H9 (cell line): ENCODE data around the gene PLAU. TPM values are rescaled to one million over a fixed set of nuclear protein-coding genes. Genes with fewer than 3 reads are reported as not detected.
"Not testable (repeated sequence)": the region's sequence is repeated elsewhere in the genome, so short reads cannot be mapped to it uniquely, and the experiment has no call there.

ENCODE experiments used
- DNase-seq: peaks from one replicate; pipeline ENCODE4 v3.0.0-alpha.2; 2017
- H2AFZ ChIP-seq: one replicate; pipeline ENCODE4 v1.6.1; 2013; ENCODE audit warnings: mild to moderate bottlenecking, low read length, control low read depth, moderate library complexity
- H2AK5ac ChIP-seq: 2 replicates; pipeline ENCODE4 v1.6.1; 2013; ENCODE audit warnings: low read length, control low read depth, mixed read lengths; ENCODE audit not compliant: insufficient read length
- H2BK120ac ChIP-seq: one replicate; pipeline ENCODE4 v1.6.1; 2013; ENCODE audit warnings: low read depth, mild to moderate bottlenecking, low read length, control low read depth, inconsistent platforms; ENCODE audit not compliant: poor library complexity, severe bottlenecking
- H2BK12ac ChIP-seq: 2 replicates; pipeline ENCODE4 v1.6.1; 2013; ENCODE audit warnings: low read length, control low read depth, mixed read lengths, low read depth; ENCODE audit not compliant: insufficient read length
- H2BK15ac ChIP-seq: 2 replicates; pipeline ENCODE4 v1.6.1; 2013; ENCODE audit warnings: low read depth, low read length, control low read depth
- H2BK20ac ChIP-seq: one replicate; pipeline ENCODE4 v1.6.1; 2013; ENCODE audit warnings: low read depth, mild to moderate bottlenecking, low read length, control low read depth, inconsistent platforms; ENCODE audit not compliant: poor library complexity, severe bottlenecking
- H2BK5ac ChIP-seq: 2 replicates; pipeline ENCODE4 v1.6.1; 2013; ENCODE audit warnings: low read length, control low read depth, mixed read lengths; ENCODE audit not compliant: insufficient read length
- H3K14ac ChIP-seq: 2 replicates; pipeline ENCODE4 v1.6.1; 2013; ENCODE audit warnings: low read length, control low read depth; ENCODE audit not compliant: insufficient read depth
- H3K18ac ChIP-seq: 2 replicates; pipeline ENCODE4 v1.6.1; 2013; ENCODE audit warnings: low read depth, mild to moderate bottlenecking, mixed read lengths, low read length, control low read depth; ENCODE audit not compliant: insufficient read length
- H3K23ac ChIP-seq: 2 replicates; pipeline ENCODE4 v1.6.1; 2013; ENCODE audit warnings: low read length, control low read depth, mixed read lengths, low read depth; ENCODE audit not compliant: insufficient read length
- H3K23me2 ChIP-seq: 2 replicates; pipeline ENCODE4 v1.6.1; 2013; ENCODE audit warnings: low read depth, mild to moderate bottlenecking, mixed read lengths, low read length, control low read depth; ENCODE audit not compliant: insufficient read length, poor library complexity, severe bottlenecking
- H3K27ac ChIP-seq: 2 replicates; pipeline ENCODE4 v1.5.1; 2013; ENCODE audit warnings: low read length, control low read depth, mixed read lengths, low read depth; ENCODE audit not compliant: insufficient read length
- H3K27me3 ChIP-seq: 2 replicates; pipeline ENCODE4 v1.6.1; 2013; ENCODE audit warnings: low read length, control low read depth, inconsistent platforms; ENCODE audit not compliant: insufficient read depth
- H3K4ac ChIP-seq: 2 replicates; pipeline ENCODE4 v1.6.1; 2013; ENCODE audit warnings: low read depth, mild to moderate bottlenecking, control low read depth, inconsistent platforms, low read length, moderate library complexity
- H3K4me1 ChIP-seq: 2 replicates; pipeline ENCODE4 v1.6.1; 2013; ENCODE audit warnings: low read length, control low read depth, inconsistent platforms; ENCODE audit not compliant: insufficient read depth
- H3K4me2 ChIP-seq: 2 replicates; pipeline ENCODE4 v1.6.1; 2013; ENCODE audit warnings: low read length, control low read depth, mixed read lengths; ENCODE audit not compliant: insufficient read length, insufficient read depth
- H3K56ac ChIP-seq: 2 replicates; pipeline ENCODE4 v1.6.1; 2013; ENCODE audit warnings: low read depth, mild to moderate bottlenecking, mixed read lengths, low read length, control low read depth; ENCODE audit not compliant: insufficient read length
- H3K79me1 ChIP-seq: 2 replicates; pipeline ENCODE4 v1.6.1; 2013; ENCODE audit warnings: low read depth, mild to moderate bottlenecking, moderate library complexity, low read length, control low read depth, inconsistent platforms; ENCODE audit not compliant: insufficient read depth, poor library complexity, severe bottlenecking
- H3K79me2 ChIP-seq: 2 replicates; pipeline ENCODE4 v1.6.1; 2013; ENCODE audit warnings: low read length, control low read depth, inconsistent platforms; ENCODE audit not compliant: insufficient read depth
- H3K9ac ChIP-seq: 2 replicates; pipeline ENCODE4 v1.6.1; 2013; ENCODE audit warnings: low read length, control low read depth, mixed read lengths; ENCODE audit not compliant: insufficient read length; ENCODE audit errors: extremely low read depth
- H3K9me3 ChIP-seq: one replicate; pipeline ENCODE4 v1.6.1; 2013; ENCODE audit warnings: low read depth, low read length, inconsistent platforms; ENCODE audit not compliant: control insufficient read depth
- H3T11ph ChIP-seq: one replicate; pipeline ENCODE4 v1.6.1; 2013; ENCODE audit warnings: mild to moderate bottlenecking, low read length, control low read depth, inconsistent platforms
- H4K20me1 ChIP-seq: one replicate; pipeline ENCODE4 v1.6.1; 2013; ENCODE audit not compliant: control insufficient read depth, insufficient read length, insufficient read depth
- H4K5ac ChIP-seq: 2 replicates; pipeline ENCODE4 v1.6.1; 2013; ENCODE audit warnings: low read depth, mild to moderate bottlenecking, mixed read lengths, low read length, control low read depth; ENCODE audit not compliant: insufficient read length
- H4K8ac ChIP-seq: replicated peaks from 2 replicates; pipeline ENCODE4 v1.6.1; 2013; ENCODE audit warnings: low read length, control low read depth, mixed read lengths, low read depth; ENCODE audit not compliant: insufficient read length
- H4K91ac ChIP-seq: 2 replicates; pipeline ENCODE4 v1.6.1; 2013; ENCODE audit warnings: low read depth, mild to moderate bottlenecking, moderate library complexity, mixed read lengths, low read length, control low read depth; ENCODE audit not compliant: insufficient read length
- H3K27ac Mint-ChIP-seq, 3 experiments: 2 replicates in 2 of 3; 3 replicates in 1 of 3; pipeline ENCODE4 v1.8.0; 2020 to 2021; ENCODE audit warnings: mixed read lengths in 3 of 3, mild to moderate bottlenecking in 1 of 3, moderate library complexity in 1 of 3
- H3K27me3 Mint-ChIP-seq: 2 replicates; pipeline ENCODE4 v1.8.0; 2021; ENCODE audit warnings: low read depth, mild to moderate bottlenecking, moderate library complexity, mixed read lengths
- H3K36me3 Mint-ChIP-seq, 3 experiments: 2 replicates in 2 of 3; 3 replicates in 1 of 3; pipeline ENCODE4 v1.8.0; 2020 to 2021; ENCODE audit warnings: low read depth in 3 of 3, mixed read lengths in 3 of 3; ENCODE audit not compliant: insufficient read depth in 1 of 3
- H3K4me1 Mint-ChIP-seq, 2 experiments: 2 replicates each; pipeline ENCODE4 v1.8.0; 2020; ENCODE audit warnings: mixed read lengths in 2 of 2
- H3K4me3 Mint-ChIP-seq, 2 experiments: 2 replicates in 1 of 2; 3 replicates in 1 of 2; pipeline ENCODE4 v1.8.0; 2020 to 2021; ENCODE audit warnings: mild to moderate bottlenecking in 2 of 2, mixed read lengths in 2 of 2, moderate library complexity in 1 of 2
- H3K9me3 Mint-ChIP-seq, 2 experiments: 2 replicates in 1 of 2; 3 replicates in 1 of 2; pipeline ENCODE4 v1.8.0; 2020; ENCODE audit warnings: mild to moderate bottlenecking in 2 of 2, mixed read lengths in 2 of 2, moderate library complexity in 1 of 2
- CTCF ChIP-seq: fragments of 200-600 bp; sonication (generic); conservative IDR thresholded peaks from 3 replicates; pipeline ENCODE4 v1.8.0; 2021; ENCODE audit warnings: antibody characterized with exemption, mild to moderate bottlenecking
- WGBS: extraction: QIAGEN DNeasy Blood & Tissue Kit; methylation state at CpG from one replicate; pipeline ENCODE4 v1.1.7; 2013; ENCODE audit warnings: missing lambda C conversion rate, low lambda C conversion rate, mixed read lengths; ENCODE audit not compliant: insufficient read length; ENCODE audit errors: extremely low coverage; 5-methylcytosine and 5-hydroxymethylcytosine counted together
- total RNA-seq: library from RNA; stranded (reverse); gene quantifications from 2 replicates; pipeline ENCODE4 v1.2.1, GENCODE V29; 2021

The PLAU gene
- total RNA-seq, 1 experiment from 2014 or later: 15.0 TPM

- Histone ChIP-seq H4K8ac (no peak overlapping the region), H3K23ac (no peak overlapping the region), H3K27ac (peak overlapping the region; percentile 98), H3K4me1 (peaks cover 9% of the 10 kb centered on the region; the same call in 1 of the 2 replicates), H3K4me2 (no peak overlapping the region), H2AK5ac (no peak overlapping the region), H3K23me2 (no peaks in the 10 kb centered on the region), H3K4ac (no peak overlapping the region), H3K79me1 (no peaks in the 10 kb centered on the region), H3K14ac (no peak overlapping the region), H2BK120ac (no peak overlapping the region), H4K20me1 (no peaks in the 10 kb centered on the region), H2AFZ (no peak overlapping the region), H3T11ph (peak overlapping the region; percentile 55), H2BK12ac (no peak overlapping the region), H4K91ac (no peak overlapping the region), H3K9me3 (no peaks in the 10 kb centered on the region), H2BK5ac (peak overlapping the region; percentile 35), H3K79me2 (no peaks in the 10 kb centered on the region), H3K56ac (no peak overlapping the region), H2BK15ac (no peak overlapping the region), H4K5ac (no peak overlapping the region), H2BK20ac (no peak overlapping the region), H3K9ac (no peak overlapping the region), H3K18ac (peak overlapping the region; percentile 34), H3K27me3 (no peaks in the 10 kb centered on the region)
- H3K27ac Mint-ChIP-seq: peak overlapping the region; percentile 99 to 100 (median 100); a peak in 6 of 7 replicates
- H3K27me3 Mint-ChIP-seq: no peaks in the 10 kb centered on the region
- no peak for TF ChIP-seq CTCF
- no CpG with 5 or more reads among the region's 2 CpGs for WGBS
- H3K4me1 Mint-ChIP-seq: peaks cover 47 to 60% of the 10 kb centered on the region in 2 experiments
- DNase-seq: no peak
- no peaks in the 10 kb centered on the region for H3K36me3 Mint-ChIP-seq
- H3K4me3 Mint-ChIP-seq: no peak overlapping the region
- H3K9me3 Mint-ChIP-seq: no peaks in the 10 kb centered on the region
These were observed 53.8 kb downstream of the PLAU start for GRCh38 chr10:73964743-73965142.

- peak overlapping the region; percentile 77; the same call in 1 of the 2 replicates for H3K14ac ChIP-seq
- Mint-ChIP-seq H3K27ac (peak overlapping the region; percentile 99 to 100 (median 100)), H3K4me3 (peak overlapping the region; percentile 41 to 67; a peak in 4 of 5 replicates), H3K4me1 (peaks cover 47 to 65% of the 10 kb centered on the region in 2 experiments)
- peak overlapping the region; percentile 53 for H2BK120ac ChIP-seq
- H2AFZ ChIP-seq, H4K20me1 ChIP-seq, H3K79me2 ChIP-seq, H3K27me3 ChIP-seq, H3K27me3 Mint-ChIP-seq, H4K8ac ChIP-seq, H3K23me2 ChIP-seq, H3K36me3 Mint-ChIP-seq, H3K23ac ChIP-seq, H2BK15ac ChIP-seq, H2BK20ac ChIP-seq, H3K9me3 ChIP-seq, H3K9me3 Mint-ChIP-seq, DNase-seq, H3K79me1 ChIP-seq, H4K5ac ChIP-seq, H3K4me1 ChIP-seq: not testable (repeated sequence)
- WGBS: no CpG with 5 or more reads among the region's 12 CpGs
- peak overlapping the region; percentile 22 for H4K91ac ChIP-seq
- peak overlapping the region; percentile 98 for H3K27ac ChIP-seq
- H3K4me2 ChIP-seq: peak overlapping the region; percentile 4
- peak overlapping the region; percentile 4 for H3K56ac ChIP-seq
- peak overlapping the region; percentile 45 for H3T11ph ChIP-seq
- H2BK12ac ChIP-seq: peak overlapping the region; percentile 27
- H3K4ac ChIP-seq: peak overlapping the region; percentile 28
- H3K9ac ChIP-seq: peak overlapping the region; percentile 32
- H2AK5ac ChIP-seq: peak overlapping the region; percentile 21
- H2BK5ac ChIP-seq: peak overlapping the region; percentile 70
- peak overlapping the region; percentile 91 for H3K18ac ChIP-seq
These were observed 54.4 kb downstream of the PLAU start for GRCh38 chr10:73965267-73965889.
